ENCODE measurements around the gene EEF1A1.
A peak's percentile ranks its signal among the peaks of the same experiment; 100 is the strongest.
"Not testable (repeated sequence)": the region's sequence is repeated elsewhere in the genome, so short reads cannot be mapped to it uniquely, and the experiment has no call there.

EEF1A1 gene

DNA sequence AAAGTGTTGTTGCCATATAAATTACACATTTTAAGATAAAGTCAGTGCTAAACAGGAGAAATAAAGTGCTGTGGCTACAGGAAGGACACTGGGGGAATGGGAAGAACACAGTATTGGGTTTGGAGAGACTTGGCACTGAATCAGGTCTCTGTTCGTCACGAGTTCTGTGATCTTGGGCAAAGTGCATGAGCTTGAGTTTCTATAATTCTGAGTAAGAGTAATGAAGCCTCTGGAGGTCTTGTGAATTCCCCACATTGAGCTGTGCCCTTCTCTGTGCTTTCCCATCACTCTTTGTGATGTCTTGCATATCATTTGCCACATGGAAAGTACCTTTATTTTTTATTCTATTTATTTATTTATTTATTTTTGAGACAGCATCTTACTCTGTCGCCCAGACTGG is 16.8 kb upstream of the EEF1A1 start:
- peak; percentile 67 to 87 (median 71) for DNase-seq

DNA sequence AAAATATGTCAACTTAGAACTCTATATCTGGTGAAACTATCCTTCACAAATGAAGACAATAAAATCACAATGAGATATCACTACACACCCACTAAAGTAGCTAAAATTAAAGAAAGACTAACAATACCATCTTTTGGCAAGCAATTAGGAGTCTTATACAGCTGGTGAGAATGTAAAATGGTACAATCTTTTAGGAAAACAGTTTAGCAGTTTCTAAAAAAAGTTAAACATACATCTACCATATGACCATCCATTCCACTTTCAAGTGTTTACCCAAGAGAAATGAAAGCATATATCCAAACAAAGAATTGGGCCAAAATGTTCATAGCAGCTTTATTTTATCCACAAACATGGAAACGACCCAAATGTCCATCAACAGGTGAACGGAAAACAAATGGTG is 13.8 kb upstream of the EEF1A1 start:
- no peak for DNase-seq

DNA sequence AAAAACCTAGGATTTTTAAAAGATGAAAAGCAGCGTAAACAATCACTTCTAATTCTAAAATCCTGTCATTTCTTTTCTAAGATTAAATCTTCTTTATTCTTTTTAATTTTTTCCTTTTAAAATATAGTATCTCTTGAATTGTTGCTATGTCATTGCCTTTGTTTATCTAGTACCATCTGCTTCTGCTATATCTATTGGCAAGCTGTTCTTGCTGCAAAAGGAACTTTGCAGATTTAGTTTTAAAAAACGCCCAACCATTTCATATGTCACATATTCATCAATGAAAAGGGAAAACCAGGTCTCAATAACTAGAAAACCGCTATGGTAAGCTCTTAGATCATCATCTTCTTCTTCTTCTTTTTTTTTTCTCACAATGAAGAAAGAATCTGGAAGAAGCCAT is 11.5 kb upstream of the EEF1A1 start:
- DNase-seq, result no peak

GRCh38 chr6:73528897-73529296 is 8.1 kb upstream of the EEF1A1 start:
- no peak for DNase-seq

GRCh38 chr6:73525546-73526330 is 4.9 kb upstream of the EEF1A1 start:
- DNase-seq, result no peak

DNA sequence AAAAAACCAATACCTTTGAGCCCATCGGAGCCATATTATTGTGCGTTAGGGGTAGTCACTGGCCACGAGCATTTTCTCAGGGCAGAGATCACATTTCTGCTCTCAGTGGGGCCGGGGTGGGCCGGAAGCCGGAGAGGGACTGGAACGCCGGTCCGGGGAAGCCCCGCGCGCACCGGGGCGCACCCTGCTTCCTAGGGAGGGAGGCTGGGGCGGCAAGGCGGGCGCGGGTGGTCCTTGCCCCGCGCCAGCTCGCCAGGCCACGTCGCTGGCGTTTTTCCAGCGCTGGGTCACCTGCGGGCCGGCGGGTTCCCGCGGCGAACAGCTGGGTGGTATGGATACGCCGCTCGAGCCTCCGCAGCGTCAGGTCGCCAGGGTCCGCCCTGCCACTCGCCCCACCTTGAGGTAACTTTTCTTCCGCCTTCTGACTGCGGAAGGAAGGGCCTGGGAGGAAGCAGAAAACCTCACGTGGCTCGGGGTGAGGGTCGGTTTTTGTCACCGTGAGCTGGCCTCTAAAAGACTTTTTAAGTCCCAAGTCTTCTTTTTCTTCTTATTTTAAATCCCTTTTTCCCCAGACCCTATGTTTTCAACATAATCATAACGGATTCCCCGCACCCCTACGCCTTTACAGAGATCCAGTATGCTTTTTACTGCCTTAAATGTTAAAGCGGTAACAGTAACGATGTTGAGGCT is 2.7 kb upstream of the EEF1A1 start:
- DNase-seq, result peak; percentile 54 to 83 (median 63)

DNA sequence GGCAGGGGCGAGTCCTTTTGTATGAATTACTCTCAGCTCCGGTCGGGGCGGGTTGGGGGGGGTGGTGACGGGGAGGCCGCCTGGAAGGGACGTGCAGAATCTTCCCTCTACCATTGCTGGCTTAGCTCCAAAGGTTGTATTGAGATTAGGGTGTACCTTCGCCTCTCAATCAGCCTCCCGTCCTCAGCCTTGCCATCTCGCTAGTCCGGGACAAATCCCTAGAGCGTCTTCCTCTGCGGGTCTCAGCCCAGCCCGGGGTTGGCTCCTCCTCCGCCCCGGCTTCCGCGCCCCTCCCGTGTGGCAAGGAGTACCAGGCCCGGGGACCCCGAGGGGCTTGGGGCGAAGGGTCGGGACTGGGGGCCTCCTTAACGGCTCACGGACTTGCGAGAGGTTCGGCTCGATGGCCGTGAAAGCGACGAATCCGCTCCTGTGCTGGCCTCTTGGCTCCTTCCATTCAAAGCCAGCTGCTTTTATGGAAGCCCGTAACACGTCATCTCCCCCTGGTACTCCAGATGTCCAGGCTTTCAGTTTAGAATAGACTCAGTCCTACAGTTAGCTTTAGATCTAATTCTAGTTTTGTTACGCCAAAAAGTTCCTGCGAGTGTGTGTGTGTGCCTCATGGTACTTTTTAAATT is 636 bp upstream of the EEF1A1 start:
- DNase-seq, result no peak

DNA sequence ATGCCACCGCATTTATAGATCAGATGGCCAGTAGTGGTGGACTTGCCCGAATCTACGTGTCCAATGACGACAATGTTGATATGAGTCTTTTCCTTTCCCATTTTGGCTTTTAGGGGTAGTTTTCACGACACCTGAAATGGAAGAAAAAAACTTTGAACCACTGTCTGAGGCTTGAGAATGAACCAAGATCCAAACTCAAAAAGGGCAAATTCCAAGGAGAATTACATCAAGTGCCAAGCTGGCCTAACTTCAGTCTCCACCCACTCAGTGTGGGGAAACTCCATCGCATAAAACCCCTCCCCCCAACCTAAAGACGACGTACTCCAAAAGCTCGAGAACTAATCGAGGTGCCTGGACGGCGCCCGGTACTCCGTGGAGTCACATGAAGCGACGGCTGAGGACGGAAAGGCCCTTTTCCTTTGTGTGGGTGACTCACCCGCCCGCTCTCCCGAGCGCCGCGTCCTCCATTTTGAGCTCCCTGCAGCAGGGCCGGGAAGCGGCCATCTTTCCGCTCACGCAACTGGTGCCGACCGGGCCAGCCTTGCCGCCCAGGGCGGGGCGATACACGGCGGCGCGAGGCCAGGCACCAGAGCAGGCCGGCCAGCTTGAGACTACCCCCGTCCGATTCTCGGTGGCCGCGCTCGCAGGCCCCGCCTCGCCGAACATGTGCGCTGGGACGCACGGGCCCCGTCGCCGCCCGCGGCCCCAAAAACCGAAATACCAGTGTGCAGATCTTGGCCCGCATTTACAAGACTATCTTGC is 725 bp downstream of the EEF1A1 start:
- DNase-seq, result peak; percentile 95 to 97 (median 96)

GRCh38 chr6:73518982-73519881 is 1.6 kb downstream of the EEF1A1 start:
- DNase-seq, result peak in 2 of 3 donors; percentile 43

GRCh38 chr6:73518100-73518981 is 2.5 kb downstream of the EEF1A1 start:
- not testable (repeated sequence) for DNase-seq

DNA sequence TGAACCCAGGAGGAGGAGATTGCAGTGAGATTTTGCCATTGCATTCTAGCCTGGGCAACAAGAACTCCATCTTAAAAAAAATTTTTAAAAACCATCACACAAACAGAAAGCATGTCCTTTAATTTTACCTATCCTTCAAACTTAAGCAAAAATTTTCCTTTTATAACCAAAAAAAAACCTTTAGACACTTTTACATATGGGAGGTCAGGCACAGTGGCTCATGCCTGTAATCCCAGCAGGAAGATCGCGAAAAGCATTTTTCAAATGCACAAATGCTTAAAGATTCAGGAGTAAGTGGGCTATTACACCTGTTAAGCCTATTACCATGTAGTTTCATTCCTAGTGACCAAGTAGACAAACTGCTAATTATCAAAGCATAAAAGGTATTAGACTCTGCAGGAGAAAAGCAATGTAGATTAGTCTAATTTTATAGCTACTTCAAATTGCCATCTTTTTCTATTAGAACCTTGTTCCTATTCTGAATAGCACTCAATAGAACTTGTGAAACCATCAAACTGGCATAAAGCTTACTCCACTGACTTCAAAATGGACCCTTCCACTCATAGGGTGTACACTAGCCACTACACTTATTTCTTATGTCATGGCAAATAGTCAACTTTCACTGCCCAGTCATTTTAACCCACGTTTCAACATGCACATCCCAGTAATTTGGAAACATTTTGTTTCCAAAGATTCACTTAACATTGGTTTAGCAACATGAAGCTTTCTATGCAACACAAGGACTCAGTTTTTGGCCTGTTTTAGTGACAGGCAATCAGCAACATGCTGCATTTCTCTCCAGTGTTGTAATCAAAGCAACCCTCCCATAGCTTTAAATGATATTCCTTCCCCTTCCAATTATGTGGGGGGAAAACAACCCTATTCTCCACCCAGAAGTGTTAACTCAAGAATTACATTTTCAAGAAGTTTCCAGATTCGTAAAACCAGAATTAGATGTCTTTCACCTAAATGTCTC is 4.0 kb downstream of the EEF1A1 start:
- DNase-seq, result peak in 2 of 3 donors; percentile 35 to 55

GRCh38 chr6:73515204-73515655 is 5.6 kb downstream of the EEF1A1 start:
- DNase-seq, result peak; percentile 35 to 54 (median 36)

DNA sequence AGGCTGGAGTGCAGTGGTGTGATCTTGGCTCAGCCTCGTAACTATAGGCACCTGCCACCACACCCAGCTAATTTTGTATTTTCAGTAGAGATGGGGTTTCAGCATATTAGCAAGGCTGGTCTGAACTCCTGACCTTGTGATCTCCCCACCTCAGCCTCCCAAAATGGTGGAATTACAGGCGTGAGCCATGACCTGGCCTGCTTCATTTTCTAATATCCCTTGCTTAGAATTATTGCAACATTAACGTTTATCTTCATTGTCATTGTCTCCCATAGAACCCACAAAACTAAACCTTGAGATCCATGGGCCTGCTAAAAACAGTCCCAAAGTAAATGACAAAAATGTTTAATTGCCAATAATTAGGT is 6.1 kb downstream of the EEF1A1 start:
- DNase-seq, result peak in 2 of 3 donors; percentile 13 to 33

DNA sequence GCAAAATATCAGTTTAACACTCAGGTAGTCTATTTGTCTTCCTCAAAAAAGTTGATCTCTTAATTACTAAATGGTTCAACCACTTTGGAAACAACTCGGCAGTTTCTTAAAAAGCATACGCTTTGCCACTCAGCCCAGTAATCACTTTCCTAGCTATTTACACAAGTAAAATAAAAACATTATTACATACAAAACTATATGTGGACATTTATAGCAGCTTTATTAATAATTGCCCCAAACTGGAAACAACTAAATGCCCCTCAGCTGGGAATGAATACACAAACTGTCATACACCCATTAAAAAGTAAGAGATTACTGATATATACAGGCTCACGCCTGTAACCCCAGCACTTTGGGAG is 7.4 kb downstream of the EEF1A1 start:
- DNase-seq, result peak in 2 of 3 donors; percentile 27 to 41

GRCh38 chr6:73511796-73512195 is 9.0 kb downstream of the EEF1A1 start:
- peak; percentile 33 to 45 (median 38) for DNase-seq

DNA sequence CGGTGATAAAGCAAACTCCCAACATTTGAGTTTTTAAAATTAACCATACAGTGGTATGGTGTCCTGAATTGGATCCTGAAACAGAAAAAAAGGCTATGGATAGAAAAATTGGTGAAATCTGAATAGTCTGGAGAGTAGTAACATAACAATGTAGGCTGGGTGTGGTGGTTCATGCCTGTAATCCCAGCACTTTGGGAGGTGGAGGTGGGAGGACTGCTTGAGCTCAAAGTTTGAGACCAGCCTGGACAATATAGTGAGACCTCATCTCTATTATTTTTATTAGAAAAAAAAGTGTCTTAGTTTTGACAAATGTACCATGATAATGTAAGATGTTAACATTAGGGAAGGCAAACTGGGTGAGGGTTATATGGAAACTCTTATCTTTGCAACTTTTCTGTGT is 11.0 kb downstream of the EEF1A1 start:
- DNase-seq, result no peak

DNA sequence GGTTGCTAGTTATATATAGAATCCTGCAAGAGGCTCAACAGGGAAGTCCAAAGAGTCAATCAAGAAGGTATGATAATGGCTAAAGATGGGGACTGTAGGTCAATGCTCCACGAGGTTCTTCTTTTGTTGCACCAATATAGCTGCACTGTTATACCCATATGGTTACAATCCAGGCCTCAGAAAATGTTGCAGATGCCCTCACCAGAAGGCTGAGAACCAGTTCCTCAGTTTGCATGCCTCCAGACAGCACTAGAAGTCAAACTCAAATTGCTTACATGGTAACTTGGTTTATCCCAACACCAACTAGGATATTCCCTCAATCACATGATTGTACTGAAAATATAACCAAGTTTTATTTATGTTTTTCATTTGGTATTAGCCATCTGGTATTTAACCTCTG is 12.1 kb downstream of the EEF1A1 start:
- peak in 2 of 3 donors; percentile 29 for DNase-seq

GRCh38 chr6:73506246-73506645 is 14.6 kb downstream of the EEF1A1 start:
- DNase-seq, result peak; percentile 78 to 89 (median 78)

GRCh38 chr6:73505705-73506104 is 15.1 kb downstream of the EEF1A1 start:
- DNase-seq, result not testable (repeated sequence)

GRCh38 chr6:73505142-73505541 is 15.7 kb downstream of the EEF1A1 start:
- no peak for DNase-seq
